GM23248 (cell line): ENCODE data around the gene CUX1.

Experiments used
- EZH2 ChIP-seq: fragments of 200-600 bp; sonication (generic); IDR thresholded peaks from 2 replicates; pipeline ENCODE4 v1.6.1; 2018; ENCODE audit warnings: antibody characterized with exemption, mild to moderate bottlenecking; ENCODE audit not compliant: insufficient read depth, poor library complexity, severe bottlenecking
- EZH2phosphoT487 ChIP-seq: fragments of 200-600 bp; sonication (generic); IDR thresholded peaks from 2 replicates; pipeline ENCODE4 v1.6.1; 2018; ENCODE audit warnings: antibody characterized with exemption, moderate library complexity, mild to moderate bottlenecking, low read depth; ENCODE audit not compliant: insufficient read depth

DNA sequence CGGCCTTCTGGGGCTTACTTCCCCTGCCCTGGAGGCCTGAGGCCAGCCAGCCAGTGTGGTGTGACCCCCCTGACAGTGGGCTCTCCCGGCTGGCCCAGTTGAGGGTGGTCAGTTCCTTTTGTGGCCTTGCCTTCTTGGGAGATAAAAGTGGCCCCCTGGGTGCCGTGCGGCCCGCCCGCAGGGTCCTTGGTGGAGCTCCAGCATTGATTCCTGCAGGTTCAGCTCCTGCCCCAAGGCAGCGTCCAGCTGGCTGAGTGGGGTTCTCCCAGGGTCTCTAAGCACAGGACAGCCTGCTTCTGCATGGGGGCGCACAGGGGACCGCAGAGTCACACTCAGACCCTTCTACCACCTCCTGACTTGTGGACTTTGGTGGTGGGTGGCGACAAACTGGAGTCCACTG is 62.1 kb downstream of the CUX1 start:
- TF ChIP-seq EZH2 = no peak
- no peak for TF ChIP-seq EZH2phosphoT487
